GM21367 (cell line): ENCODE measurements around the gene FAM3B.
A peak's percentile ranks its signal among the peaks of the same experiment; 100 is the strongest.
"Not testable (repeated sequence)": the region's sequence is repeated elsewhere in the genome, so short reads cannot be mapped to it uniquely, and the experiment has no call there.

Source experiments
- ATAC-seq: cut with Tn5 transposase; IDR thresholded peaks from one replicate; pipeline ENCODE4 v1.9.1; 2021; ENCODE audit not compliant: unreplicated experiment

FAM3B gene

GRCh38 chr21:41349619-41350390 is 33.2 kb downstream of the FAM3B start:
- ATAC-seq = no peak

- ATAC-seq = no peak
These were observed 34.0 kb downstream of the FAM3B start for GRCh38 chr21:41350436-41351155.

GRCh38 chr21:41357546-41357945 is 40.9 kb downstream of the FAM3B start:
- ATAC-seq = no peak

- ATAC-seq = no peak
These were observed 41.9 kb downstream of the FAM3B start for GRCh38 chr21:41358193-41359166.

- no peak for ATAC-seq
These were observed 42.7 kb downstream of the FAM3B start for GRCh38 chr21:41359286-41359685.

GRCh38 chr21:41359754-41360071 is 43.1 kb downstream of the FAM3B start:
- not testable (repeated sequence) for ATAC-seq

- no peak for ATAC-seq
These were observed 43.6 kb downstream of the FAM3B start for GRCh38 chr21:41360072-41360821.

GRCh38 chr21:41361053-41361785 is 44.6 kb downstream of the FAM3B start:
- ATAC-seq = no peak

- ATAC-seq = peak; percentile 45
These were observed 45.4 kb downstream of the FAM3B start, which contains the start of gene MX2 for GRCh38 chr21:41361786-41362604. TSS of gene MX2 (plus strand) at chr21:41362027. CDS start at chr21:41376907, 14,880 bp downstream.

GRCh38 chr21:41362605-41363369 is 46.2 kb downstream of the FAM3B start:
- no peak for ATAC-seq

- ATAC-seq = no peak
These were observed 47.0 kb downstream of the FAM3B start for GRCh38 chr21:41363370-41364270.

- ATAC-seq = no peak
These were observed 47.7 kb downstream of the FAM3B start for GRCh38 chr21:41364308-41364707.

- no peak for ATAC-seq
These were observed 48.9 kb downstream of the FAM3B start for GRCh38 chr21:41365377-41366107.

GRCh38 chr21:41366522-41367151 is 50.0 kb downstream of the FAM3B start:
- ATAC-seq = no peak

GRCh38 chr21:41367301-41367944 is 50.8 kb downstream of the FAM3B start:
- no peak for ATAC-seq
